ENCODE data around the gene ARID2. TPM values are rescaled to one million over a fixed set of nuclear protein-coding genes. Genes with fewer than 3 reads are reported as not detected.

Gene ARID2
- polyA plus RNA-seq, 1 donor from 2014 or later: 20.6 TPM

DNA sequence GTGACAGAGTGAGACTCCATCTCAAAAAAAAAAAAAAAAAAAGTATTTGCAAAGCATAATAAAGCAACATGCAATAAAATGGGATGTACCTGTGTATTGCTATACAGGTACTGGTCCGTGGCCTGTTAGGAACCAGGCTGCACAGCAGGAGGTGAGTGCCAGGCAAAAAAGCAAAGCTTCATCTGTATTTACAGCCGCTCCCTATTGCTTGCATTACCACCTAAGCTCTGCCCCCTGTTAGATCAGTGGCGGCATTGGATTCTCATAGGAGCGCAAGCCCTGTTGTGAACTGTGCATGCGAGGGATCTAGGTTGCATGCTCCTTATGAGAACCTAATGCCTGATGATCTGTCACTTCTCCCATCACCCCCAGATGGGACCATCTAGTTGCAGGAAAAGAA, 147.6 kb downstream of the ARID2 start:
- Histone ChIP-seq H3K79me2 (replicated peaks; ENCODE audit: insufficient read depth, low read length) (no peaks in the 10 kb centered on the region), H3K4me3 (ENCODE audit: low read length) (no peak overlapping the region), H4K20me1 (ENCODE audit: insufficient read depth) (no peaks in the 10 kb centered on the region), H3K9ac (ENCODE audit: low read length) (no peak overlapping the region), H3K4me2 (ENCODE audit: low read length) (no peak overlapping the region), H3F3A (ENCODE audit: insufficient read depth, low read length, poor library complexity, severe bottlenecking) (no peaks in the 10 kb centered on the region), H2AFZ (ENCODE audit: low read depth, low read length) (no peak overlapping the region), H3K27me3 (ENCODE audit: insufficient read depth, low read depth, low read length) (no peaks in the 10 kb centered on the region), H3K27ac (ENCODE audit: low read length) (no peak overlapping the region), H3K9me3 (ENCODE audit: low read length) (peaks cover 4% of the 10 kb centered on the region), H3K9me2 (ENCODE audit: insufficient read depth, low read length) (no peaks in the 10 kb centered on the region), H3K36me3 (ENCODE audit: insufficient read depth, low read length) (peaks cover 10% of the 10 kb centered on the region)
- TF ChIP-seq MXI1 (conservative IDR thresholded peaks at IDR 0.05; ENCODE audit: poor library complexity, severe bottlenecking) (no peak), TAF1 (IDR thresholded peaks at IDR 0.05; ENCODE audit: low read depth) (no peak), EP300 (conservative IDR thresholded peaks at IDR 0.05; ENCODE audit: poor library complexity, severe bottlenecking) (no peak), POLR2AphosphoS5 (IDR thresholded peaks at IDR 0.05) (no peak), RAD21 (conservative IDR thresholded peaks at IDR 0.05) (no peak), EZH2 (IDR thresholded peaks at IDR 0.05; ENCODE audit: borderline replicate concordance, insufficient read depth, low read length, poor library complexity, severe bottlenecking) (no peak), SMC3 (conservative IDR thresholded peaks at IDR 0.05; ENCODE audit: poor library complexity) (no peak), REST (IDR thresholded peaks at IDR 0.05; ENCODE audit: borderline replicate concordance) (no peak), CTCF (IDR thresholded peaks at IDR 0.05; ENCODE audit: poor library complexity, severe bottlenecking) (no peak)

GRCh38 chr12:45878630-45879255, 149.2 kb downstream of the ARID2 start:
- Histone ChIP-seq H3K27ac (ENCODE audit: low read length) (no peak overlapping the region), H3K4me2 (ENCODE audit: low read length) (no peak overlapping the region)

More at GRCh38 chr12:45878630-45879255, 149.2 kb downstream of the ARID2 start:
- H3K9ac ChIP-seq (ENCODE audit: low read length): no peak overlapping the region
- H3F3A ChIP-seq (ENCODE audit: insufficient read depth, low read length, poor library complexity, severe bottlenecking): no peaks in the 10 kb centered on the region
- TF ChIP-seq POLR2AphosphoS5 (IDR thresholded peaks at IDR 0.05) (no peak), CTCF (IDR thresholded peaks at IDR 0.05; ENCODE audit: poor library complexity, severe bottlenecking) (no peak), EZH2 (IDR thresholded peaks at IDR 0.05; ENCODE audit: borderline replicate concordance, insufficient read depth, low read length, poor library complexity, severe bottlenecking) (no peak), EP300 (conservative IDR thresholded peaks at IDR 0.05; ENCODE audit: poor library complexity, severe bottlenecking) (no peak), REST (IDR thresholded peaks at IDR 0.05; ENCODE audit: borderline replicate concordance) (no peak), TAF1 (IDR thresholded peaks at IDR 0.05; ENCODE audit: low read depth) (no peak), SMC3 (conservative IDR thresholded peaks at IDR 0.05; ENCODE audit: poor library complexity) (no peak), RAD21 (conservative IDR thresholded peaks at IDR 0.05) (no peak)
- peaks cover 4% of the 10 kb centered on the region for H3K9me3 ChIP-seq (ENCODE audit: low read length)
- H4K20me1 ChIP-seq (ENCODE audit: insufficient read depth): no peaks in the 10 kb centered on the region
- H3K36me3 ChIP-seq (ENCODE audit: insufficient read depth, low read length): peaks cover 10% of the 10 kb centered on the region
- no peaks in the 10 kb centered on the region for H3K9me2 ChIP-seq (ENCODE audit: insufficient read depth, low read length)
- H2AFZ ChIP-seq (ENCODE audit: low read depth, low read length): no peak overlapping the region
- H3K4me3 ChIP-seq (ENCODE audit: low read length): no peak overlapping the region
- no peaks in the 10 kb centered on the region for H3K79me2 ChIP-seq (replicated peaks; ENCODE audit: insufficient read depth, low read length)
- H3K27me3 ChIP-seq (ENCODE audit: insufficient read depth, low read depth, low read length): no peaks in the 10 kb centered on the region

All from neural cell (in vitro differentiated cells).